DMS79 (cell line): Measurements from ENCODE around the gene AGBL4.

Experiments used
- DNase-seq: peaks from one replicate; lab custom pipeline; 2025; lab: John Stamatoyannopoulos, UW

AGBL4 gene

DNA sequence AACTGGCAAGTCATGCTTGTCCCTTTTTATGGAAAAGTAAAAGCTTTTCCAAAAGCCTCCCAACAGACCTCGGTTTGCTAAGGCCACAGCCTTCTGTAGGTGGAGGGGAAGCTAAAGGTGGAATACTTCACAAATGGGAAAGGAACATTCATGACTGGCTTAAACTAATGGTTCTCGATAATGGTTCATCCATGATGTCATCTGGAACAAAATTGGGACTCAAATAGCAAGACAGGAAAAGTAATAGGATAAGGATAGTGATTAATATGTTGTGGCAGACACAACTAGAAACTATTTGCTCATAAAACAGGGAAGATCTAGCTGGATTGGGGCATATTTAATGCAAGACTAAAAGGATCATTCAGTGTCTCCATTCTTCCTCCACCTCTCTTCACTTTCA lies 1535.0 kb downstream of the AGBL4 start:
- DNase-seq = no peak
